Measurements from ENCODE around the gene AIFM2. TPM values are rescaled to one million over a fixed set of nuclear protein-coding genes. Genes with fewer than 3 reads are reported as not detected.
"Not testable (repeated sequence)": the region's sequence is repeated elsewhere in the genome, so short reads cannot be mapped to it uniquely, and the experiment has no call there.

Gene AIFM2
- polyA plus RNA-seq, 4 donors, result 3.8 to 15.7 (median 13.6) TPM

GRCh38 chr10:70090013-70090412, 42.6 kb downstream of the AIFM2 start:
- 88 to 93% (median 93%) methylated on average over 8 of the region's 8 CpGs for WGBS, 3 donors
- Histone ChIP-seq H3K36me3 (ENCODE audit: control insufficient read depth in 3 of 3, insufficient read depth in 2 of 3, low read depth in 1 of 3, low read length in 3 of 3) (peaks cover 2 to 33% (median 3%) of the 10 kb centered on the region in 3 donors), H3K4me3 (ENCODE audit: low read depth in 1 of 3, low read length in 3 of 3) (no peak overlapping the region), H3K27me3 (ENCODE audit: control insufficient read depth in 3 of 3, insufficient read depth in 3 of 3, low read length in 3 of 3) (no peaks in the 10 kb centered on the region), H3K27ac (ENCODE audit: low read depth in 1 of 3, low read length in 2 of 3) (peak overlapping the region in 1 of 3 donors; percentile 87), H3K9me3 (ENCODE audit: control insufficient read depth in 2 of 2, insufficient read depth in 1 of 2, low read depth in 1 of 2, low read length in 1 of 2) (no peaks in the 10 kb centered on the region), H3K4me1 (ENCODE audit: control insufficient read depth in 3 of 3, insufficient read depth in 2 of 3, low read depth in 1 of 3, low read length in 2 of 3) (peaks cover 0 to 23% (median 0%) of the 10 kb centered on the region in 3 donors)
- DNase-seq, result no peak
- no peak for FAIRE-seq

DNA sequence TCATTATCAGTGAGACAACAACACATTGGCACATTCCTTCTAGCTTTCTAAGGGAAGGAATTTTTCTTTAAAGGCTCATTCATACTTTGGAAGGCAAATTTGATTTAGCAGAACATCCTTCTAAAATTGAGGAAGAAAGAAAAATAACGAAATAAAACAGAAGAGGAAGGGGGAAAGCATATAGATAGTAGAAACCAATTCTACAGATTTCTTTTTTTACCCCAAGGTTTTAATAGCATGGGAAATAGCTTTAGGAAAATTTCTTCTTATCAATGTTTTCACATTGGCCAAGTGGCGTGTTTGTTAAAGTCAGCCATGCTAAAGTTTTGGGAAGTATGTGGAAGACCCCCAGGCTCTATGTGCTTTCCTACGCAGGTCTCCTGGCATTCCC, 44.3 kb downstream of the AIFM2 start:
- Histone ChIP-seq H3K27me3 (ENCODE audit: control insufficient read depth in 3 of 3, insufficient read depth in 3 of 3, low read length in 3 of 3) (no peaks in the 10 kb centered on the region), H3K4me1 (ENCODE audit: control insufficient read depth in 3 of 3, insufficient read depth in 2 of 3, low read depth in 1 of 3, low read length in 2 of 3) (peaks cover 0 to 23% (median 0%) of the 10 kb centered on the region in 3 donors), H3K27ac (ENCODE audit: low read depth in 1 of 3, low read length in 2 of 3) (no peak overlapping the region), H3K36me3 (ENCODE audit: control insufficient read depth in 3 of 3, insufficient read depth in 2 of 3, low read depth in 1 of 3, low read length in 3 of 3) (peaks cover 0 to 31% (median 0%) of the 10 kb centered on the region in 3 donors), H3K4me3 (ENCODE audit: low read depth in 1 of 3, low read length in 3 of 3) (no peak overlapping the region), H3K9me3 (ENCODE audit: control insufficient read depth in 2 of 2, insufficient read depth in 1 of 2, low read depth in 1 of 2, low read length in 1 of 2) (no peaks in the 10 kb centered on the region)
- WGBS, 3 donors, result 86 to 90% (median 89%) methylated on average over 3 of the region's 3 CpGs
- no peak for DNase-seq
- no peak for FAIRE-seq

DNA sequence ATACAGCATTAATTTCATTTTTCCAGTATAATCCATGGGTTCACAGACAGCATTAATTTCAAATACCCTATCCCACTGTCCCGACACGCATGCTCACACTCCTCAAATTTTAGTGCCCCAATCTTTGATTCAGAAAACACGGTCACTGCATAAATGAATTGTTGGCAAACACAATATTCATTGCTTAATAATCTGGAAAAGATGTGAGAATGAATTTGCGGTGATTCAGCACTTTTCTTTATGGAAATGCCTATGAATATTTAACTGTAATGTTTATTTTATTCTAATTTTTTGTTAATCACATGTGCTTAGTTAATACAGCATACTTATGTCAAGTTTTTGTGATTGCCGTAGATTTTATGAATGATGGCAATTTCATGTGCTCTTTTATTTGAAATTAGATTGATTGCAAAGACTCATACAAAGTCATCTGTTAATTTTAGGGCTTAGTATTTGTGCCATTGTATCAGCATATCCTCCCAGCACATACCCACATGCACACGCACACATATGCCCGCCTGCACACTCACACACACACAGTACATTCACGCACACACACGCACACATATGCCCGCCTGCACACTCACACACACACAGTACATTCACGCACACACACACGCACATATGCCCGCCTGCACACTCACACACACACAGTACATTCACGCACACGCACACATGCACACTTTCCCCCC, 44.9 kb downstream of the AIFM2 start:
- Histone ChIP-seq H3K9me3 (ENCODE audit: control insufficient read depth in 2 of 2, insufficient read depth in 1 of 2, low read depth in 1 of 2, low read length in 1 of 2) (no peaks in the 10 kb centered on the region), H3K27me3 (ENCODE audit: control insufficient read depth in 3 of 3, insufficient read depth in 3 of 3, low read length in 3 of 3) (no peaks in the 10 kb centered on the region), H3K4me1 (ENCODE audit: control insufficient read depth in 3 of 3, insufficient read depth in 2 of 3, low read depth in 1 of 3, low read length in 2 of 3) (peaks cover 0 to 22% (median 0%) of the 10 kb centered on the region in 3 donors), H3K27ac (ENCODE audit: low read depth in 1 of 3, low read length in 2 of 3) (no peak overlapping the region), H3K4me3 (ENCODE audit: low read depth in 1 of 3, low read length in 3 of 3) (no peak overlapping the region), H3K36me3 (ENCODE audit: control insufficient read depth in 3 of 3, insufficient read depth in 2 of 3, low read depth in 1 of 3, low read length in 3 of 3) (peaks cover 0 to 32% (median 0%) of the 10 kb centered on the region in 3 donors)
- WGBS, 3 donors, result 94 to 98% (median 97%) methylated on average over 15 of the region's 15 CpGs
- DNase-seq (no peak), FAIRE-seq (no peak)

- DNase-seq (no peak), FAIRE-seq (no peak)
- Histone ChIP-seq H3K9me3 (ENCODE audit: control insufficient read depth in 2 of 2, insufficient read depth in 1 of 2, low read depth in 1 of 2, low read length in 1 of 2) (no peaks in the 10 kb centered on the region), H3K4me1 (ENCODE audit: control insufficient read depth in 3 of 3, insufficient read depth in 2 of 3, low read depth in 1 of 3, low read length in 2 of 3) (peaks cover 0 to 6% (median 0%) of the 10 kb centered on the region in 3 donors), H3K36me3 (ENCODE audit: control insufficient read depth in 3 of 3, insufficient read depth in 2 of 3, low read depth in 1 of 3, low read length in 3 of 3) (peaks cover 0 to 23% (median 0%) of the 10 kb centered on the region in 3 donors), H3K4me3 (ENCODE audit: low read depth in 1 of 3, low read length in 3 of 3) (no peak overlapping the region), H3K27me3 (ENCODE audit: control insufficient read depth in 3 of 3, insufficient read depth in 3 of 3, low read length in 3 of 3) (no peaks in the 10 kb centered on the region), H3K27ac (ENCODE audit: low read depth in 1 of 3, low read length in 2 of 3) (no peak overlapping the region)
- 83 to 92% (median 90%) methylated on average over 3 of the region's 3 CpGs for WGBS, 3 donors
Measured at GRCh38 chr10:70085975-70086613, 46.5 kb downstream of the AIFM2 start.

DNA sequence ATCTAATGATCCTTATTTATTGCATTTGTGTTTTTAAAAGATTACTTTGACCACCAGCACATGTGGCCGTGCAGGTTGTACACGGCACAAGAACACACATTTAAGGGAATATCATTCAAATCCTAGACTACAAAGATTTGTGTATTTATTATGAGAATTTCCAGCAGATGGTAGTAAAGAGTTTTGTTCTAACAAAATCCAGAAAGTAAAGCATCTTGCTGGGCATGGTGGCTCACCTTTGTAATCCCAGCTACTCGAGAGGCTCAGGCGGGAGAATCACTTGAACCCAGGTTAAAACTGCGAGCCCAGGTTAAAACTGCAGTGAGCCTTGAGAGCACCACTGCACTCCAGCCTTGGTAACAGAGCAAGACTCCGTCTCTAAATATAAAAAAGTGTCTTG, 48.4 kb downstream of the AIFM2 start:
- H3K36me3 ChIP-seq (ENCODE audit: control insufficient read depth in 3 of 3, insufficient read depth in 2 of 3, low read depth in 1 of 3, low read length in 3 of 3), result peaks cover 0 to 34% (median 0%) of the 10 kb centered on the region in 3 donors

DNA sequence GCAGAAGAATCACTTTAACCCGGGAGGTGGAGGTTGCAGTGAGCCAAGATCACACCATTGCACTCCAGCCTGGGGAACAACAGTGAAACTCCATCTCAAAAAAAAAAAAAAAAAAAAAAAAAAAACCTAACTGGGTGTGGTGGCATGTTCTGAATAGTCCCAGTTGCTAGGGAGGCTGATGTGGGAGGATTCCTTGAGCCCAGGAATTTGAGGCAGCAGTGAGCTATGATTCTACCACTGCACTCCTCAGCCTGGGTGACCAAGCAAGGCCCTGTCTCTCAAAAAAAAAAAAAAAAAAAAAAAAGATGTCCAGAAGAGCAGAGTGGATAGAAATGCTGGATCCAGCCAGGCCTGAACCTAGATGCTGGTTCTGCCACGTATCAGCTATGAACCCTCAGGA, 51.8 kb downstream of the AIFM2 start:
- H3K4me1 ChIP-seq (ENCODE audit: control insufficient read depth in 3 of 3, insufficient read depth in 2 of 3, low read depth in 1 of 3, low read length in 2 of 3); H3K27ac ChIP-seq (ENCODE audit: low read depth in 1 of 3, low read length in 2 of 3); H3K9me3 ChIP-seq (ENCODE audit: control insufficient read depth in 2 of 2, insufficient read depth in 1 of 2, low read depth in 1 of 2, low read length in 1 of 2); H3K4me3 ChIP-seq (ENCODE audit: low read depth in 1 of 3, low read length in 3 of 3); FAIRE-seq; DNase-seq; H3K27me3 ChIP-seq (ENCODE audit: control insufficient read depth in 3 of 3, insufficient read depth in 3 of 3, low read length in 3 of 3): not testable (repeated sequence)
- H3K36me3 ChIP-seq (ENCODE audit: control insufficient read depth in 3 of 3, insufficient read depth in 2 of 3, low read depth in 1 of 3, low read length in 3 of 3), result peaks cover 0 to 49% (median 0%) of the 10 kb centered on the region in 3 donors
- 90 to 98% (median 95%) methylated on average over 2 of the region's 2 CpGs for WGBS, 3 donors

More for the DNA sequence above, 48.4 kb downstream of the AIFM2 start:
- no peaks in the 10 kb centered on the region for H3K9me3 ChIP-seq (ENCODE audit: control insufficient read depth in 2 of 2, insufficient read depth in 1 of 2, low read depth in 1 of 2, low read length in 1 of 2)
- FAIRE-seq (no peak), DNase-seq (no peak)
- no peaks in the 10 kb centered on the region for H3K4me1 ChIP-seq (ENCODE audit: control insufficient read depth in 3 of 3, insufficient read depth in 2 of 3, low read depth in 1 of 3, low read length in 2 of 3)
- WGBS, 3 donors, result 89 to 90% (median 89%) methylated on average over 6 of the region's 6 CpGs
- no peak overlapping the region for H3K4me3 ChIP-seq (ENCODE audit: low read depth in 1 of 3, low read length in 3 of 3)
- H3K27ac ChIP-seq (ENCODE audit: low read depth in 1 of 3, low read length in 2 of 3), result no peak overlapping the region
- H3K27me3 ChIP-seq (ENCODE audit: control insufficient read depth in 3 of 3, insufficient read depth in 3 of 3, low read length in 3 of 3), result no peaks in the 10 kb centered on the region

- DNase-seq (no peak), FAIRE-seq (no peak)
- 91 to 94% (median 92%) methylated on average over 7 of the region's 7 CpGs for WGBS, 3 donors
- Histone ChIP-seq H3K36me3 (ENCODE audit: control insufficient read depth in 3 of 3, insufficient read depth in 2 of 3, low read depth in 1 of 3, low read length in 3 of 3) (peaks cover 0 to 52% (median 0%) of the 10 kb centered on the region in 3 donors), H3K27me3 (ENCODE audit: control insufficient read depth in 3 of 3, insufficient read depth in 3 of 3, low read length in 3 of 3) (no peaks in the 10 kb centered on the region), H3K27ac (ENCODE audit: low read depth in 1 of 3, low read length in 2 of 3) (no peak overlapping the region), H3K4me3 (ENCODE audit: low read depth in 1 of 3, low read length in 3 of 3) (no peak overlapping the region), H3K4me1 (ENCODE audit: control insufficient read depth in 3 of 3, insufficient read depth in 2 of 3, low read depth in 1 of 3, low read length in 2 of 3) (no peaks in the 10 kb centered on the region), H3K9me3 (ENCODE audit: control insufficient read depth in 2 of 2, insufficient read depth in 1 of 2, low read depth in 1 of 2, low read length in 1 of 2) (no peaks in the 10 kb centered on the region)
Measured at GRCh38 chr10:70078937-70079336, 53.7 kb downstream of the AIFM2 start.

GRCh38 chr10:70078329-70078728, 54.3 kb downstream of the AIFM2 start:
- FAIRE-seq (no peak), DNase-seq (no peak)
- H3K4me1 ChIP-seq (ENCODE audit: control insufficient read depth in 3 of 3, insufficient read depth in 2 of 3, low read depth in 1 of 3, low read length in 2 of 3), result no peaks in the 10 kb centered on the region
- no peaks in the 10 kb centered on the region for H3K27me3 ChIP-seq (ENCODE audit: control insufficient read depth in 3 of 3, insufficient read depth in 3 of 3, low read length in 3 of 3)
- H3K9me3 ChIP-seq (ENCODE audit: control insufficient read depth in 2 of 2, insufficient read depth in 1 of 2, low read depth in 1 of 2, low read length in 1 of 2), result no peaks in the 10 kb centered on the region
- peaks cover 0 to 49% (median 0%) of the 10 kb centered on the region in 3 donors for H3K36me3 ChIP-seq (ENCODE audit: control insufficient read depth in 3 of 3, insufficient read depth in 2 of 3, low read depth in 1 of 3, low read length in 3 of 3)
- H3K27ac ChIP-seq (ENCODE audit: low read depth in 1 of 3, low read length in 2 of 3), result no peak overlapping the region
- 75 to 95% (median 89%) methylated on average over 5 of the region's 5 CpGs for WGBS, 3 donors
- no peak overlapping the region for H3K4me3 ChIP-seq (ENCODE audit: low read depth in 1 of 3, low read length in 3 of 3)

All from small intestine (tissue), 7 donors.